Memory B cell (primary cell): ENCODE data around the gene REG1B.

Experiments
- ATAC-seq: fragments of 150-1000 bp; cut with Tn5 transposase; 2 replicates; pipeline ENCODE4 v1.10.0; 2021; ENCODE audit warnings: low read depth, mild to moderate bottlenecking, moderate library complexity
- DNase-seq, 2 donors: peaks; one replicate each; pipeline ENCODE4 v3.0.0; 2022; ENCODE audit warnings: low spot score in 2 of 2
- H3K27ac Mint-ChIP-seq: one replicate; pipeline ENCODE4 v1.8.0; 2022; ENCODE audit warnings: mild to moderate bottlenecking, moderate library complexity, mixed read lengths
- H3K27me3 Mint-ChIP-seq: one replicate; pipeline ENCODE4 v1.8.0; 2022; ENCODE audit warnings: mixed read lengths
- H3K36me3 Mint-ChIP-seq: one replicate; pipeline ENCODE4 v1.8.0; 2022; ENCODE audit warnings: mild to moderate bottlenecking, mixed read lengths
- H3K4me1 Mint-ChIP-seq: one replicate; pipeline ENCODE4 v1.8.0; 2022; ENCODE audit warnings: mixed read lengths
- H3K4me3 Mint-ChIP-seq: one replicate; pipeline ENCODE4 v1.8.0; 2022; ENCODE audit warnings: mild to moderate bottlenecking, moderate library complexity, mixed read lengths
- H3K9me3 Mint-ChIP-seq: one replicate; pipeline ENCODE4 v1.8.0; 2022; ENCODE audit warnings: mixed read lengths

Gene REG1B, protein sequence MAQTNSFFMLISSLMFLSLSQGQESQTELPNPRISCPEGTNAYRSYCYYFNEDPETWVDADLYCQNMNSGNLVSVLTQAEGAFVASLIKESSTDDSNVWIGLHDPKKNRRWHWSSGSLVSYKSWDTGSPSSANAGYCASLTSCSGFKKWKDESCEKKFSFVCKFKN

DNA sequence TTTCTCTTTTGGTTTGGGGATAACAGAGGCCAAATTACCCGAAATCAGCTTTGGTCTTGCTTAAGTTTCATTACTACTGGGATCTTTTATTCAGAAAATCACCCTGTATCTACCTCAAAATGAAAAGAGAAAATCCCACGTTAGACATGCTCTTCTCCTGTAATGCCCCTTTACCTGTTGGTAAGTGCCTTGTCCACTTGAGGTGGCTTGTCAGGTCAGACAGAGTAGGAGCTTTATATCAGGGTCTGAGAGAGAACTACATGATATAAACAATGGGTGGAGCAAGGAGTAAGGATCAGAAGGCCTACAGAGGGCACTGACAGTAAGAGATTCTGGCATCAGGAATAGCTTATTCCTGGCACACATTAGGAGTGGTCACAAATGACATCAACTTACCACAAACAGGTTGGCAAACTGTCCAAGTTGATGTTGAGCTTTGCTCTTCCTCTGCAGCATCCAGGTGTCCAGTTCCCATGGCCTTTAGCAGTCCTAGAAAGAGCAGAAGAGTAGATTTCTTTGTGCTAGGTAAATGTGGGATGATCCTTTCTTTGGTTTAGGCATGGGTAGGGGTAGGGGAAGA, at the start of gene REG1B:
TSS of gene REG1B (minus strand) at position 209 of the 580 bp plus-strand sequence. CDS start 381 bp downstream, outside the sequence.
- H3K27me3 Mint-ChIP-seq: no peaks in the 10 kb centered on the region
- H3K4me3 Mint-ChIP-seq: no peak within 1 kb of the TSS
- H3K27ac Mint-ChIP-seq: no peak within 1 kb of the TSS
- no peaks in the 10 kb centered on the region for H3K36me3 Mint-ChIP-seq
- H3K9me3 Mint-ChIP-seq: peaks cover 1% of the 10 kb centered on the region
- H3K4me1 Mint-ChIP-seq: no peaks in the 10 kb centered on the region
- ATAC-seq (no peak), DNase-seq (no peak)

DNA sequence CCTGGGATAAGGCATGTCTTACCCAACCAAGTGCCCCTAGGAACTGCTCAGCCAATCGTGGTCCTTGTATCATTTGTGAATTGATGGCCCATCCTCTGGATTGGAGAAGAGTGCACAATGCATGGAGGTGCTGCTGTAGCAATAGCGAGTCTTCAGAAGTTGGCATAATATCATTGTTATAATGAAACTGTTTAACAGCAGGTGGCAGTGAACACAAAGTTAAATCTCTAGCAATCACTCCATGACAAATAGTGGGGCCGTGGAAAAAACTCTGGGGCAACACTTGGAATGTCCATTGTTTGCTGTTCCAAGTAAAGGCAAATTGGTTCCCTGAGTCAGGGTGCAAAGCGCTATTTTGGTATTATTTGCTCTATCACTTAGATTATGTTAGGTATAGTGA, 43.9 kb upstream of the REG1B start:
- H3K27me3 Mint-ChIP-seq: no peaks in the 10 kb centered on the region
- H3K36me3 Mint-ChIP-seq: no peaks in the 10 kb centered on the region
- ATAC-seq (no peak), DNase-seq (no peak)
- H3K27ac Mint-ChIP-seq: no peak overlapping the region
- H3K9me3 Mint-ChIP-seq: peaks cover 2% of the 10 kb centered on the region
- H3K4me3 Mint-ChIP-seq: no peak overlapping the region
- H3K4me1 Mint-ChIP-seq: no peaks in the 10 kb centered on the region

DNA sequence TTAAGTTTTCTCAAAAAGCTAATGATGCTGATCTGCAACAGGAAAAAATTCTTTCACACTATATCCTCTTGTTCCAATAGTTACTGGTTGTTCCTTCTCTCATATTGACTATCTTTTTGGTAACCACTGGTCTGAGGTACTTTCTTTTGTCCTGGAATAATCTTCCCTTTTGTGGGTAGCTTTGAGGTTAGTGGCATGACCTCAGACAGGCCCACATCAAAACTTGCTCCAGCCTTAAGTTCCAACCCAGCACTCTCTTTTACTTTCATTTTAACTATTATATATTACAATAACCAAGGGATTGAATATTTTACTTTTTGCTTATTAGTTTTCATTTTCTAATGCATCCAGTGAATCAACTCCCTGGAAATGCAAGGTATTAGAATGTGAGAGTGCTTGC, 42.0 kb upstream of the REG1B start:
- H3K27me3 Mint-ChIP-seq: no peaks in the 10 kb centered on the region
- DNase-seq: no peak
- no peak for ATAC-seq
- no peaks in the 10 kb centered on the region for H3K4me1 Mint-ChIP-seq
- no peak overlapping the region for H3K4me3 Mint-ChIP-seq
- H3K36me3 Mint-ChIP-seq: no peaks in the 10 kb centered on the region
- H3K27ac Mint-ChIP-seq: no peak overlapping the region
- peaks cover 2% of the 10 kb centered on the region for H3K9me3 Mint-ChIP-seq

DNA sequence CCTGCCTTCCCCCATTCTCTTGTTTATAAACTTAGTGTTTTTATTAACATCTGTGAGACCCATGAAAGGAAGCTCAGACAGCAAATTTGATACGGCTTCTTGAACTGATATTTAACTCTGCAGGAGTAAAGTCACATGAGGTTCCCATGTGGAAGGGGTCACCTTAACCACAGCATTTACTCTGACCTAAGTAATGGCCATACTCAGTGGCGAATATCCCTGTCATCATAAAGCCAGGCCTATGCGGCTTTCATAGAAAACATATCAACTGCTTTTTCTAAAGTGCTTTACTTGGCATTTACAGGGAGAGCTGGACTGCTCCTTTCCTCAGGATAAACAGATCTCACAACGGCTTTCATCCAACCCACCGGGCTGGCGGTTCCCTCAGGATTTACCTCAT, 41.5 kb upstream of the REG1B start:
- ATAC-seq (no peak), DNase-seq (no peak)
- Mint-ChIP-seq H3K9me3 (peaks cover 2% of the 10 kb centered on the region), H3K4me3 (no peak overlapping the region), H3K4me1 (no peaks in the 10 kb centered on the region), H3K27me3 (no peaks in the 10 kb centered on the region), H3K36me3 (no peaks in the 10 kb centered on the region), H3K27ac (no peak overlapping the region)

DNA sequence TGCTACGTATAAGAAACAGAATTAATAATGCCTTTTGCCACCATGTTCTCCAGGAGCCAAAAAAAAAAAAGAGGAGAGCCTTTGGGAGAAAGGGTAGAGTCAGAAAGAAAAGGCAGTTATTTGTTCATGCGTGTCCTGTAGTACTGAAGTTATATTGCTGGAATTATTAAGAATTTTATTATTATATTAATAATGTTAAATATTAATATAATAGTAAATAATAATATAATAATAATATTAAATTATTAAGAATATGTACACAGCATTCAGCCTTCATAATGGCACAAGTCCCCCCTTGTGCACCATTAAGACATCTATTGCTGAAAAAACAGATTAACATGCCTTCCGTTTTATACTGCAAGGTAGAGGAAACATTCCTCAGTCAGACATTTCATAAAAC, 40.6 kb upstream of the REG1B start:
- DNase-seq (no peak), ATAC-seq (no peak)
- Mint-ChIP-seq H3K4me1 (no peaks in the 10 kb centered on the region), H3K36me3 (no peaks in the 10 kb centered on the region), H3K27ac (no peak overlapping the region), H3K9me3 (peaks cover 2% of the 10 kb centered on the region), H3K27me3 (no peaks in the 10 kb centered on the region), H3K4me3 (no peak overlapping the region)

DNA sequence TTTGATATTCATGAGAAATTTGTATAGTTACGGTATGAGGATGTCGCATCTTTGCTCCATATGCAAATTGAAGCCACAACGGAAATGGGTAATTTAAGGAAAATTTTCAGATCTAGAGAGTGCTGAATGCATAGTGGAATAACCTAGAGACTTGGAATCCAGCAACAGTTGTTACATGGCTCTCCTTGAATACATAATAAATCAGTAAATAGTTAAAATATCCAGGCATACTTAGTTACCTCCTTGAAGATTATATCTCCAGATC, 37.9 kb upstream of the REG1B start:
- no peak for ATAC-seq
- Mint-ChIP-seq H3K27me3 (no peaks in the 10 kb centered on the region), H3K9me3 (peaks cover 2% of the 10 kb centered on the region), H3K4me3 (no peak overlapping the region), H3K4me1 (no peaks in the 10 kb centered on the region), H3K27ac (no peak overlapping the region), H3K36me3 (no peaks in the 10 kb centered on the region)
- no peak for DNase-seq

DNA sequence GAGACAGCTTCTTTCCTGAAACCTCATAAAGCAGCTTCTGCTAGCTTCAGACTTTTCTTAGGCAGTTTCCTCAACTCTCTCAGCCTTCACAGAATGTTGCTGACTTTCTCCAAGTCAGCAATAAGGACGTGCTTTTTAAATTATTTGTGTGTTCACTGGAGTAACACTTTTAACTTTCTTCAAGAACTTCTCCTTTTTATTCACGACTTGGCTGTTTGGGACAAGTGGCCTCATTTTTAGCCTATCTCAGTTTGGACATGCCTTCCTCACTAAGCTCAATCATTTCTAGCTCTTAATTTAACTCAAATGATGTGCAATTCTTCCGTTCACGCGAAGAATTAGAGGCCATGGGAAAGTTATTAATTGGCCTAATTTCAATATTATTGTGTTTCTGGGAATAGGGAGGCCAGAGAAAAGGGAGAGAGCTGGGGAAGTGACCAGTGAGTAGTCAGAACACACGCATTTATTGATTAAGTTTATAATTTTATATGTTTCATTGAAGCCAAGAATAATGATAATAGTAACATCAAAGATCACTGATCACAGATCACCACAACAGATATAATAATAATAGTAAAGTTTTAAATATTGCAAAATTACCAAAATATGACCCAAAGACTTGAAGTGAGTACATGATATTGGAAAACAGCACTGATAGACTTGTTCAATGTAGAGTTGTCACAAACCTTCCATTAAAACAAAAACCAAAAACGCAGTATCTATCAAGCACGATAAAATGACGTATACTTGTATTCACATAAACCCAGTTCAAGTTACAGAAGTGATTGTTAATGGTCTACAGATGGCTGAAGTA, 37.3 kb upstream of the REG1B start:
- no peak for DNase-seq

DNA sequence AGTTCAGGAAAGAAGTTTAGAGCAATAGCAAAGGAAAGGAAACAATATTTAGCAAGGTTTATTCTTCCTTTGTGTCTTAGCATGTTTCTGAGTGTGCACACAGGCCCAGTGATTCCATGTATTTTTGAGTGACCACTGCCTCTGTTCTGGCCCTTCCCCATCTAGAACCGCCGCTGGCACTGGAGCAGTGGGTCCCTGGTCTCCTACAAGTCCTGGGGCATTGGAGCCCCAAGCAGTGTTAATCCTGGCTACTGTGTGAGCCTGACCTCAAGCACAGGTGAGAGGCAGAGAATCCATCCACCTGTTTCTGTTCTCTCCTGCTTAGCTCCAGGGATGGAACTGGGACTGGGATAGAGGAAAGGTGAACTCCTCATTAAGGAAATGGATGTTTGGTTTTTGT, 34.9 kb upstream of the REG1B start:
- Mint-ChIP-seq H3K4me3 (no peak overlapping the region), H3K36me3 (no peaks in the 10 kb centered on the region), H3K27me3 (no peaks in the 10 kb centered on the region), H3K9me3 (no peaks in the 10 kb centered on the region), H3K4me1 (no peaks in the 10 kb centered on the region), H3K27ac (no peak overlapping the region)
- DNase-seq (no peak), ATAC-seq (no peak)

More for the DNA sequence above, 37.3 kb upstream of the REG1B start:
- Mint-ChIP-seq H3K36me3 (no peaks in the 10 kb centered on the region), H3K27me3 (no peaks in the 10 kb centered on the region), H3K27ac (no peak overlapping the region), H3K4me1 (no peaks in the 10 kb centered on the region), H3K9me3 (peaks cover 2% of the 10 kb centered on the region), H3K4me3 (no peak overlapping the region)
- no peak for ATAC-seq

DNA sequence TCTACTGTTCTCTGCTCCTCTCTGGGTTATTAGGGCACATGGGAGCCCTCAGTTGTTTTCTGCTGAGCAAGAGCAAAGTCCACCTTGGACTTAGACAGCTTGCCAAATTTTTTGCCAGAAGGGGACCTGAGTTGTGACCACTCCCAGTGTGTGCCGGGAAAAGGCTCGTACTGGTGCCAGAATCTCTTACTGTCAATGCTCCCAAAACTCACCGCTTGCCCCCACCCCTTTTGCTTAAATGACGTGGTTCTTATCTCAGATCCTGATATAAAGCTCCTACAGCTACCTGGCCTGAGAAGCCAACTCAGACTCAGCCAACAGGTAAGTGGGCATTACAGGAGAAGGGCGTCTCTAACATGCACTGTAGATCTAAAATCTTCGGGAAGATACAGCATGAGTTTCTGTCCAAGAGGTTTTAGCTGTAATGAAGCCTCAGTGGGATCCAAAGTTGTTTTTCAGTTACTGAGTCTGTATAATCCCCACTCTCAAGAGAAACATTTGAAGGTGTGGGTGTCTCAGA, 32.5 kb upstream of the REG1B start, which contains the start of gene REG1A:
TSS of gene REG1A (plus strand) at position 295 of the 520 bp plus-strand sequence. CDS start 374 bp downstream, outside the sequence.
- Mint-ChIP-seq H3K27me3 (no peaks in the 10 kb centered on the region), H3K9me3 (no peaks in the 10 kb centered on the region), H3K4me3 (no peak within 1 kb of the TSS), H3K4me1 (no peaks in the 10 kb centered on the region), H3K27ac (no peak within 1 kb of the TSS), H3K36me3 (no peaks in the 10 kb centered on the region)
- no peak for ATAC-seq
- DNase-seq: no peak

DNA sequence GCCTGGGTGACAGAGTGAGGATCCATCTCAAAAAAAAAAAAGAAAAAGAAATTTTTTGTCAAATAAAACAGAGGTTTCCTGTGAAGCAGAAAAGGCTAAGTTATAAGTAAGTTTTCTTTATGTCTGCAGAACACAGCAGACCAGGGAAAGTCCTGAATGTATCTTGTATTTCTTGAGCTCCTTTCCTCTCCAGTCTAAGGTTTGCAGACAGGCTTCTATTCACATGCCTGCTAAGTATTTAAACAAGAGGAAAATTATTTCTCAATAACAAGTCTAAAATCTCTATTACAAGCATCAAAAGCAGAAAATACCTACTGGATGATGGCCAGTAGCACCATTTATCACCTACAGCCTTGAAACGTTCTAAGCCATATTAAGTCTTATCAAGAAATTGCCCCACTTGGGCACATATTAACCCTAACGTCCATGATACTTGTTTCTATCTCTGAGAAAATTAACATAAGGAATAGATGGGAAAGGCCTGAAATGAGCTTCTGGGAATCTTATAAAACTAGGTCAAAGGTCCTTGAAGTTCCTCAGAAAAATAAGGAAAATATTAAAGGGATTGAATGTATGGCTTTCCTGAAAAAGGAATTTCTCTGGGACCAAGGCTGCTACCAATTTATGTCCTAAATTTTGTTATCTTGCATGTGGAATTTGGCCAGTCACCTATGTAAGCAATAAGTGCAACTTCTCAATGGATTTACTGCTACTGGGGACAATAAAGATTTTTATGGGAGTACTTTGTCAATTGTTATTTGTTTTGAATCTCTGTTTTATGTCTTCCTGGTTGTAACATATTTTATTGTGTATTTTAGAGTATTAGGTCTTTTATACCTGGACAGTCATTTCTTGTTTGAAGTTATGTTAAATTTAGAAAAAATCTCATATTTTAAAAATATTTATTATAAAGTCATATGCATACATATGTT, 29.5 kb upstream of the REG1B start:
- H3K27me3 Mint-ChIP-seq: no peaks in the 10 kb centered on the region
- H3K9me3 Mint-ChIP-seq: peaks cover 4% of the 10 kb centered on the region
- no peaks in the 10 kb centered on the region for H3K36me3 Mint-ChIP-seq
- no peak overlapping the region for H3K27ac Mint-ChIP-seq
- H3K4me3 Mint-ChIP-seq: no peak overlapping the region
- no peak for DNase-seq
- ATAC-seq: no peak
- H3K4me1 Mint-ChIP-seq: no peaks in the 10 kb centered on the region

DNA sequence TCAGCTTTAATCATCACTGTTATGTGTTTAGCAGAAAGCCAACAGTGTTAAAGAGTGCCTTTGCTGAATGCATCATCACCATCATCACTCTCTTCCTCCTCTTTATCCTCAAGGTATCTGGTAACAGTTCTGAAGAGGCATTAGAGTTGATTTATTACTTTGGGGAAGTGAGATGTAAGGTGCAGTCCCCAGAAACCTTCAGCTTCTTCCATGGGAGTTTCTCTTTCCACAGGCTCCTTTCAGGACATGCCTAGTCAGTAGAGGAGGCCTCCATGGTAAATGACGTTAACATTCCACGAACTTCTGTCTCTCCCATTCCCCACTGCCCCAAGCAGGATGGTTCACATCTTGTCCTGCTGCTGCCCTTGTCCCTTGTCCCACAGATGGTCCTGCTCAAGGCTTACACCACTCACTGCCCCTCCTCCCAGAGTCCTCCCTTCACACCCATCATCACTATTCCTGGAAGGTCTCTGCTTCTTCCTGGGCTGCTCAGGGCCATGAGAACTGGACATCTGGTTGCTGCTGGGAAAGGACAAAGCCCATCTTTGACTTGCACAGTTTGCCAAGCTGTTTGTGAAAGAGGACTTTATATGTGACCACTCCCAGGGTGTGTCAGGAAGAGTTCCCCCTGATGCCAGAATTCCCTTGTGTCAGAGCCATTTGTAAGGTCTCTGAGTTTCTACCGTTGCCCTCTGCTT, 27.2 kb upstream of the REG1B start:
- no peaks in the 10 kb centered on the region for H3K4me1 Mint-ChIP-seq
- no peak overlapping the region for H3K27ac Mint-ChIP-seq

DNA sequence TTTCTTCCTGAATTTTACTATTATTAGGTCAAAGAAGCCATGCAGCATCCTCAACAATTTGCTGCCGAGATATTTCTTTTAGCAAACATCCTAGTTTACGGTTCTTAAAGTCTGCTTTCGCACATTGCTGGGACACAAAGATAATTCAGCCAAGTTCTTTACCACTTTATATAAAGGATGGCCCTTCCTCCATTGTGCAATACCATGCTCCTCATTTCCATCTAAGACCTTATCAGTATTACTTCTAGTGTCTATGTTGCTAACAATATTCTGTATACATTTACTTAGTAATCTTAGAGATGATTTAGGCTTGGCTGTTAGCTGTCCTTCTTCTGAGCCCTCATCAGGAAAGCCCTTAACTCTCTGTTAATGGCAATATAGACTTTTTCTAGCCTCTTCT, 24.5 kb upstream of the REG1B start:
- no peaks in the 10 kb centered on the region for H3K4me1 Mint-ChIP-seq
- no peak overlapping the region for H3K27ac Mint-ChIP-seq
- ATAC-seq: no peak
- H3K36me3 Mint-ChIP-seq: no peaks in the 10 kb centered on the region
- no peaks in the 10 kb centered on the region for H3K27me3 Mint-ChIP-seq
- H3K4me3 Mint-ChIP-seq: no peak overlapping the region
- no peak for DNase-seq
- H3K9me3 Mint-ChIP-seq: peaks cover 4% of the 10 kb centered on the region

More for the DNA sequence above, 27.2 kb upstream of the REG1B start:
- Mint-ChIP-seq H3K36me3 (no peaks in the 10 kb centered on the region), H3K9me3 (peaks cover 4% of the 10 kb centered on the region), H3K27me3 (no peaks in the 10 kb centered on the region), H3K4me3 (no peak overlapping the region)
- ATAC-seq (no peak), DNase-seq (no peak)

DNA sequence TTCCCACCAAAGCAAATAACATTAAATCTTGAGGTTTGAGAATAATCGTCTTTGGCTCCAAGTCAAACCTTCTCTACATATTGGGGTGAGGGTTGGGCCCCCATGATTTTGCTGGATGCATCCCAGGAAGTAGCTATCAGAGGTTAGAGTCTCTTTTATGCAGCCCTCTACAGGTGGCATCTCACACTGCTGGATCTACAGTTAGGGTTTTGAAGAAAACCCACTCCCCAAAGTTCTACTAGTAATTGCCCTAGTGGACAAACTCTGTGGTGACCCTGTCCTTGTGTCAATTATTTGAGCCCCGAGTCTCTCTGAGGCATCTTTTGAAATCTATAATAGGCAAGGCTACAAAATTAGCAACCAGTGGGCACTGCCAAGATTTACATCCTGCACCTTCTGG, 17.5 kb upstream of the REG1B start:
- Mint-ChIP-seq H3K36me3 (no peaks in the 10 kb centered on the region), H3K27me3 (no peaks in the 10 kb centered on the region), H3K4me1 (no peaks in the 10 kb centered on the region), H3K4me3 (no peak overlapping the region), H3K27ac (no peak overlapping the region), H3K9me3 (peaks cover 3% of the 10 kb centered on the region)
- no peak for DNase-seq
- ATAC-seq: no peak
